Liver (tissue), 9 donors: Measurements from ENCODE around the gene FBXW4. TPM values are rescaled to one million over a fixed set of nuclear protein-coding genes. Genes with fewer than 3 reads are reported as not detected.

ENCODE experiments used
- DNase-seq: peaks from one replicate; pipeline ENCODE4 v3.0.0-alpha.2; 2017; ENCODE audit warnings: low spot score
- H3K27ac ChIP-seq, 2 donors: one replicate each; pipeline ENCODE4 v1.7.0; 2013; ENCODE audit warnings: inconsistent platforms in 2 of 2, low read length in 2 of 2, control low read depth in 1 of 2, low read depth in 1 of 2, mild to moderate bottlenecking in 1 of 2
- H3K27me3 ChIP-seq, 4 donors: one replicate each; pipeline versions ENCODE4 v1.6.1 to v1.7.0; 2013; ENCODE audit warnings: low read length in 3 of 4, inconsistent platforms in 1 of 4, mild to moderate bottlenecking in 1 of 4, moderate library complexity in 1 of 4; ENCODE audit not compliant: control insufficient read depth in 4 of 4, insufficient read depth in 4 of 4
- H3K36me3 ChIP-seq, 4 donors: one replicate each; pipeline versions ENCODE4 v1.6.1 to v1.7.0; 2013; ENCODE audit warnings: low read length in 3 of 4, mild to moderate bottlenecking in 3 of 4, low read depth in 1 of 4, moderate library complexity in 1 of 4; ENCODE audit not compliant: control insufficient read depth in 4 of 4, insufficient read depth in 3 of 4
- H3K4me1 ChIP-seq, 4 donors: one replicate each; pipeline versions ENCODE4 v1.6.1 to v1.7.0; 2013; ENCODE audit warnings: low read length in 3 of 4, mild to moderate bottlenecking in 3 of 4, moderate library complexity in 1 of 4; ENCODE audit not compliant: control insufficient read depth in 4 of 4, insufficient read depth in 4 of 4
- H3K4me3 ChIP-seq, 3 donors: one replicate each; pipeline versions ENCODE4 v1.6.1 to v1.7.0; 2013; ENCODE audit warnings: low read length in 3 of 3, control low read depth in 1 of 3, low read depth in 1 of 3, mild to moderate bottlenecking in 1 of 3
- H3K9ac ChIP-seq, 2 donors: one replicate each; pipeline ENCODE4 v1.7.0; 2013; ENCODE audit warnings: low read length in 2 of 2, mild to moderate bottlenecking in 2 of 2, moderate library complexity in 2 of 2, control low read depth in 1 of 2, low read depth in 1 of 2
- H3K9me3 ChIP-seq, 4 donors: one replicate each; pipeline versions ENCODE4 v1.6.1 to v1.7.0; 2013; ENCODE audit warnings: low read length in 3 of 4; ENCODE audit not compliant: control insufficient read depth in 4 of 4
- ATF3 ChIP-seq: IDR thresholded peaks from 2 replicates; pipeline ENCODE4 v1.6.1; 2016; ENCODE audit warnings: antibody characterized with exemption
- CTCF ChIP-seq: fragments of 150-350 bp; IDR thresholded peaks from 2 replicates; pipeline ENCODE4 v1.5.1; 2017; ENCODE audit warnings: improper control_type of control experiment, low read depth, low read length; ENCODE audit not compliant: missing input control
- EGR1 ChIP-seq, 2 donors: IDR thresholded peaks; 2 replicates each; pipeline ENCODE4 v1.6.1; 2016 to 2018; ENCODE audit warnings: antibody characterized with exemption in 2 of 2, low read depth in 2 of 2
- FOXA2 ChIP-seq: IDR thresholded peaks from 2 replicates; pipeline ENCODE4 v1.6.1; 2016; ENCODE audit warnings: antibody characterized with exemption
- GABPA ChIP-seq, 2 donors: IDR thresholded peaks in 1 of 2; conservative IDR thresholded peaks in 1 of 2; 2 replicates each; pipeline ENCODE4 v1.6.1; 2016; ENCODE audit warnings: antibody characterized with exemption in 2 of 2, mild to moderate bottlenecking in 1 of 2, moderate library complexity in 1 of 2
- HNF4G ChIP-seq: IDR thresholded peaks from 2 replicates; pipeline ENCODE4 v1.6.1; 2016; ENCODE audit warnings: antibody characterized with exemption
- JUND ChIP-seq, 2 donors: IDR thresholded peaks; 2 replicates each; pipeline ENCODE4 v1.6.1; 2016; ENCODE audit warnings: antibody characterized with exemption in 2 of 2
- NR2F2 ChIP-seq: IDR thresholded peaks from 2 replicates; pipeline ENCODE4 v1.6.1; 2016; ENCODE audit warnings: antibody characterized with exemption
- RAD21 ChIP-seq, 2 donors: IDR thresholded peaks; 2 replicates each; pipeline ENCODE4 v1.6.1; 2016; ENCODE audit warnings: antibody characterized with exemption in 2 of 2, mild to moderate bottlenecking in 2 of 2
- REST ChIP-seq: IDR thresholded peaks from 2 replicates; pipeline ENCODE4 v1.6.1; 2016; ENCODE audit warnings: antibody characterized with exemption, mild to moderate bottlenecking
- RXRA ChIP-seq, 2 donors: IDR thresholded peaks; 2 replicates each; pipeline ENCODE4 v1.6.1; 2017 to 2018; ENCODE audit warnings: antibody characterized with exemption in 2 of 2, mild to moderate bottlenecking in 1 of 2
- SP1 ChIP-seq: IDR thresholded peaks from 2 replicates; pipeline ENCODE4 v1.6.1; 2018; ENCODE audit warnings: antibody characterized with exemption, mild to moderate bottlenecking
- TAF1 ChIP-seq: conservative IDR thresholded peaks from 2 replicates; pipeline ENCODE4 v1.6.1; 2016; ENCODE audit warnings: antibody characterized with exemption, mild to moderate bottlenecking
- YY1 ChIP-seq: IDR thresholded peaks from 2 replicates; pipeline ENCODE4 v1.6.1; 2016; ENCODE audit warnings: antibody characterized with exemption, mild to moderate bottlenecking
- WGBS: extraction: QIAGEN DNeasy Blood & Tissue Kit; methylation state at CpG from one replicate; pipeline ENCODE4 v1.1.7; 2013; 5-methylcytosine and 5-hydroxymethylcytosine counted together
- polyA plus RNA-seq, 2 donors: library from polyadenylated mRNA; stranded (reverse) in 1 of 2; unstranded in 1 of 2; fragments of 200-250 nt in 1 of 2; fragments of >200 nt in 1 of 2; fragmentation: Nextera tagmentation in 1 of 2; extraction: Ambion mirVana in 1 of 2; gene quantifications; one replicate each; pipeline versions ENCODE4 v1.2.1 to v1.2.3, GENCODE V29; 2013 to 2015
- total RNA-seq, 2 donors: library from RNA; depleted of rRNA; stranded (reverse); fragments of >200 nt; gene quantifications; one replicate each; pipeline ENCODE4 v1.2.3, GENCODE V29; 2014
- donor health status: healthy.
- donor health status: healthy.
- donor health status: healthy.
- donor health status: healthy.
- donor health status: healthy.

FBXW4 gene
- total and polyA plus RNA-seq, 4 donors, result 5.4 to 54.1 (median 20.5) TPM

- no peak for DNase-seq
- Histone ChIP-seq H3K4me1 (peaks cover 3 to 28% (median 17%) of the 10 kb centered on the region in 4 donors), H3K27ac (no peak overlapping the region), H3K4me3 (no peak overlapping the region), H3K27me3 (no peaks in the 10 kb centered on the region), H3K36me3 (no peaks in the 10 kb centered on the region), H3K9me3 (no peaks in the 10 kb centered on the region), H3K9ac (no peak overlapping the region)
- TF ChIP-seq HNF4G (no peak), GABPA (IDR thresholded peaks at IDR 0.05 in 1 of 2, conservative IDR thresholded peaks at IDR 0.05 in 1 of 2) (no peak)
- 95% methylated on average over 5 of the region's 5 CpGs for WGBS
Measured at GRCh38 chr10:101686133-101686925, 8.6 kb downstream of the FBXW4 start.

GRCh38 chr10:101684782-101685181 lies 10.2 kb downstream of the FBXW4 start:
- TF ChIP-seq ATF3 (no peak), SP1 (no peak), TAF1 (no peak), HNF4G (no peak), YY1 (no peak), GABPA (IDR thresholded peaks at IDR 0.05 in 1 of 2, conservative IDR thresholded peaks at IDR 0.05 in 1 of 2) (no peak), FOXA2 (no peak), EGR1 (IDR thresholded peaks at IDR 0.05; ENCODE audit: low read depth in 2 of 2) (no peak), NR2F2 (no peak), REST (no peak)
- Histone ChIP-seq H3K4me3 (no peak overlapping the region), H3K4me1 (peaks cover 3 to 18% (median 10%) of the 10 kb centered on the region in 4 donors), H3K27me3 (no peaks in the 10 kb centered on the region), H3K9ac (no peak overlapping the region), H3K36me3 (no peaks in the 10 kb centered on the region), H3K9me3 (no peaks in the 10 kb centered on the region), H3K27ac (no peak overlapping the region)
- 98% methylated on average over 1 of the region's 1 CpG for WGBS
- DNase-seq, result no peak

GRCh38 chr10:101683276-101683675 lies 11.7 kb downstream of the FBXW4 start:
- H3K9ac ChIP-seq, result no peak overlapping the region
- no peaks in the 10 kb centered on the region for H3K9me3 ChIP-seq
- peaks cover 3 to 18% (median 7%) of the 10 kb centered on the region in 4 donors for H3K4me1 ChIP-seq
- DNase-seq, result no peak
- WGBS, result 100% methylated on average over 3 of the region's 3 CpGs
- H3K4me3 ChIP-seq, result no peak overlapping the region
- H3K36me3 ChIP-seq, result no peaks in the 10 kb centered on the region
- H3K27ac ChIP-seq, result peak overlapping the region; percentile 51 to 68
- TF ChIP-seq JUND (IDR thresholded peaks at IDR 0.05), result no peak
- no peak for TF ChIP-seq HNF4G
- no peak for TF ChIP-seq TAF1
- no peak for TF ChIP-seq RXRA (IDR thresholded peaks at IDR 0.05)
- no peak for TF ChIP-seq RAD21 (IDR thresholded peaks at IDR 0.05)
- no peak for TF ChIP-seq SP1
- TF ChIP-seq CTCF, result no peak
- TF ChIP-seq REST, result no peak
- no peak for TF ChIP-seq FOXA2
- no peaks in the 10 kb centered on the region for H3K27me3 ChIP-seq
